ENCODE measurements around the gene MYCBP2. TPM values are rescaled to one million over a fixed set of nuclear protein-coding genes. Genes with fewer than 3 reads are reported as not detected.
"Not testable (repeated sequence)": the region's sequence is repeated elsewhere in the genome, so short reads cannot be mapped to it uniquely, and the experiment has no call there.

The MYCBP2 gene
- total RNA-seq, 1 donor from 2014 or later: 91.6 TPM

DNA sequence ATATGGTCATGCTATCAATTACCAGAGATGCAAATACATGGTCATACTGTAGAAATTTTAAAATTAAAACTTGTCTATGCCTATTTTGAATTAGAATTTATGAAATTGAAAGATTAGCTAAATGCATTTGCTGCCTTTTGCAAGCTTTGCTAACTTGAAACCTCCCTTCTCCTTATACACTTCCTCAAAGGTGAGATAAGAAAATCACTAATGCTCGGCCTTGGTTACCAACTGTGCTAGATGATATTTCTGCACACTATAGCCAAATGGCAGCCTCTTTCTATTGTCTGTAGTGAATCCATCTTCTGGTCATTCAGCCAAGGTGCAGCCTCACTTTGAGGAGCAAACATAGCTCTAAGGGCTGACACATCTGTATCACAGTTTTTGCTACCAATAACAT is 31.1 kb upstream of the MYCBP2 start:
- intact Hi-C loops (cut with DNase I): no loop called here
- H3K36me3 ChIP-seq: no peaks in the 10 kb centered on the region
- ATAC-seq (no peak), DNase-seq (no peak)
- H3K9me3 ChIP-seq: no peaks in the 10 kb centered on the region
- no peaks in the 10 kb centered on the region for H3K27me3 ChIP-seq (ENCODE audit: low read depth)
- TF ChIP-seq, protein P1, sequence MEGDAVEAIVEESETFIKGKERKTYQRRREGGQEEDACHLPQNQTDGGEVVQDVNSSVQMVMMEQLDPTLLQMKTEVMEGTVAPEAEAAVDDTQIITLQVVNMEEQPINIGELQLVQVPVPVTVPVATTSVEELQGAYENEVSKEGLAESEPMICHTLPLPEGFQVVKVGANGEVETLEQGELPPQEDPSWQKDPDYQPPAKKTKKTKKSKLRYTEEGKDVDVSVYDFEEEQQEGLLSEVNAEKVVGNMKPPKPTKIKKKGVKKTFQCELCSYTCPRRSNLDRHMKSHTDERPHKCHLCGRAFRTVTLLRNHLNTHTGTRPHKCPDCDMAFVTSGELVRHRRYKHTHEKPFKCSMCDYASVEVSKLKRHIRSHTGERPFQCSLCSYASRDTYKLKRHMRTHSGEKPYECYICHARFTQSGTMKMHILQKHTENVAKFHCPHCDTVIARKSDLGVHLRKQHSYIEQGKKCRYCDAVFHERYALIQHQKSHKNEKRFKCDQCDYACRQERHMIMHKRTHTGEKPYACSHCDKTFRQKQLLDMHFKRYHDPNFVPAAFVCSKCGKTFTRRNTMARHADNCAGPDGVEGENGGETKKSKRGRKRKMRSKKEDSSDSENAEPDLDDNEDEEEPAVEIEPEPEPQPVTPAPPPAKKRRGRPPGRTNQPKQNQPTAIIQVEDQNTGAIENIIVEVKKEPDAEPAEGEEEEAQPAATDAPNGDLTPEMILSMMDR (IDR thresholded peaks at IDR 0.05): no peak
- H3K4me3 ChIP-seq: no peak overlapping the region
- no peak overlapping the region for H3K27ac ChIP-seq
- H3K4me1 ChIP-seq: no peaks in the 10 kb centered on the region

DNA sequence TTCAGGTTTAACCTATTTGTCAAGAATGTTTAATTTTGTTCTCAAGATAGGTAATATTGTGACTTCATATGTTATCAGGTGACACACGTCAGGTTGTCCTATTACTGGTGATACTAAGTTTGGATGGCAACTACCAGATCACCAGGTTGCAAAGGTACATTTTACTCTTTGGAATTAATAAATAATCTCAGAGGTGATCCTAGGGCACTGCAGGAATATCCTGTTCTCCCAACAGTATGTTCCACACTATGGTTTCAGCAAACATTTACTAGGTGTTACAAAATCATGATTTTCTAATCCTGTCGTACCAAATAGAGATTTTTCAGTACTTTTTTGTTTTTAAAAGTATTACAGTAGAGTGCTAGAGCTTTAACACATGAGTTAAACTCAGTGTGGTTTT is 29.3 kb upstream of the MYCBP2 start:
- H3K27me3 ChIP-seq (ENCODE audit: low read depth): no peaks in the 10 kb centered on the region
- no peak for DNase-seq

DNA sequence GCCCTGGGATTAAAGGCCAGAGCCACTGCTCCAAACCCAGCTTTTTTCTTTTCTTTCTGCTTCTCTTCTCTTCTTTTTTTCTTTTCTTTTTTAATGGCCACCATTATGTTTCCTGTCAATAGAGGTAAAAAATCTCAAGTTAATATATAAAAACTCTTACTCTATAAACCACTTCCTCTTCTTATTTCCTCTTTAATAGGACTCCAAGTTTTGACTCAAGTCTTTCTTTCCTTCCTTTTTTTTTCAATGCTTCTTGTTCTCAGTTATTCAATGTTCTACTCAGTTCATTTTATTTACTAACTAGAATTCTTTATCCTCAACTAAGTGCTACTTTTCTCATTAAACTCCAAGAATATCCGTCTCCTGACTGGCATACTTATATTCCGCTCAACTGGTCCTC is 27.1 kb upstream of the MYCBP2 start:
- no peaks in the 10 kb centered on the region for H3K27me3 ChIP-seq (ENCODE audit: low read depth)
- intact Hi-C loops (cut with DNase I): no loop called here
- no peaks in the 10 kb centered on the region for H3K4me1 ChIP-seq
- no peaks in the 10 kb centered on the region for H3K9me3 ChIP-seq
- DNase-seq (no peak), ATAC-seq (no peak)
- no peak overlapping the region for H3K27ac ChIP-seq
- no peak overlapping the region for H3K4me3 ChIP-seq
- TF ChIP-seq, protein P1 (IDR thresholded peaks at IDR 0.05): no peak
- no peaks in the 10 kb centered on the region for H3K36me3 ChIP-seq

More for the DNA sequence above, 29.3 kb upstream of the MYCBP2 start:
- Histone ChIP-seq H3K9me3 (no peaks in the 10 kb centered on the region), H3K4me1 (no peaks in the 10 kb centered on the region), H3K36me3 (no peaks in the 10 kb centered on the region), H3K27ac (no peak overlapping the region), H3K4me3 (no peak overlapping the region)
- TF ChIP-seq, protein P1 (IDR thresholded peaks at IDR 0.05): no peak
- intact Hi-C loops (cut with DNase I): no loop called here
- ATAC-seq: no peak

- TF ChIP-seq, protein P1 (IDR thresholded peaks at IDR 0.05): no peak
- ATAC-seq: peak in 1 of 2 donors; percentile 60
- Histone ChIP-seq H3K27me3 (ENCODE audit: low read depth) (no peaks in the 10 kb centered on the region), H3K36me3 (no peaks in the 10 kb centered on the region), H3K27ac (no peak overlapping the region), H3K9me3 (no peaks in the 10 kb centered on the region), H3K4me3 (no peak overlapping the region), H3K4me1 (no peaks in the 10 kb centered on the region)
- intact Hi-C loops (cut with DNase I): no loop called here
- no peak for DNase-seq
These were observed 24.4 kb upstream of the MYCBP2 start for GRCh38 chr13:77351315-77351714.

DNA sequence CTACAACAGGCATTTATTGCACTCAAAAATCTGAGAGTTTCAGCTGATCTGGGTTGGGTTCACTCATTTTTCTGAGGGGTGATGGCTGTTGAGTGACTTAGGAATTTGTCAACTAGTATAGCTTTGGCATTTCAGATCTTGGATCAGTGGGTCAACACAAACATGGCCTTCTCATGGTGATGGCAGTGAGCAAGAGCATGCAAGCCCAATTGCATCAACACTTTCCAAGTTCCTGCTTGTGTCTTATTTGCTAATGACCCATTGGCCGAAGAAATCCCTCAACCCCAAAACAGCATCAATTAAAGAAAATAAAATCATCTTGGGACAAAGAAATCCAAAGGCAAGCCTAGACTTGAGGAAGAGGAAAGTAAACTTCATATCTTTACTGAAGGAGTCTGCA is 23.9 kb upstream of the MYCBP2 start:
- Histone ChIP-seq H3K36me3 (no peaks in the 10 kb centered on the region), H3K4me3 (no peak overlapping the region), H3K27me3 (ENCODE audit: low read depth) (no peaks in the 10 kb centered on the region), H3K27ac (no peak overlapping the region), H3K9me3 (no peaks in the 10 kb centered on the region), H3K4me1 (no peaks in the 10 kb centered on the region)
- ATAC-seq (no peak), DNase-seq (no peak)
- TF ChIP-seq, protein P1 (IDR thresholded peaks at IDR 0.05): no peak
- intact Hi-C loops (cut with DNase I): no loop called here

GRCh38 chr13:77349365-77349764 is 22.5 kb upstream of the MYCBP2 start:
- no peak overlapping the region for H3K27ac ChIP-seq
- H3K9me3 ChIP-seq: no peaks in the 10 kb centered on the region
- H3K4me1 ChIP-seq: no peaks in the 10 kb centered on the region
- H3K4me3 ChIP-seq: no peak overlapping the region
- TF ChIP-seq, protein P1 (IDR thresholded peaks at IDR 0.05): no peak
- ATAC-seq (no peak), DNase-seq (no peak)
- no peaks in the 10 kb centered on the region for H3K36me3 ChIP-seq
- intact Hi-C loops (cut with DNase I): no loop called here
- no peaks in the 10 kb centered on the region for H3K27me3 ChIP-seq (ENCODE audit: low read depth)

DNA sequence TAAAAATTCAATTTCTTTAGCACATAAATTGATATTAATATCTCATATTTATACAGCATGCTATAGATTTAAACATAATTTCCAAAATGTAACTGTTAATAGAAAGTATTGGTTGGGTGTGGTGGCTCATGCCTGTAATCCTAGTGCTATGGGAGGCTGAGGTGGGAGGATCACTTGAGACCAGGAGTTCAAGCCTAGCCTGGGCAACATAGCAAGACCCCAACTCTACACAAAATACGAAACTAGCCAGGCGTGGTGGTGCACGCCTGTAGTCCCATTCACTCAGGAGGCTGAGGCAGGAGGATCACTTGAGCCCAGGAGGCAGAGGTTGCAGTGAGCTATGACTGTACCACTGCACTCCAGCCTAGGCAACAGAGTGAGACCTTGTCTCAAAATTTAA is 20.5 kb upstream of the MYCBP2 start:
- H3K36me3 ChIP-seq; H3K9me3 ChIP-seq; H3K27me3 ChIP-seq (ENCODE audit: low read depth); H3K27ac ChIP-seq; H3K4me3 ChIP-seq; ATAC-seq; DNase-seq; H3K4me1 ChIP-seq; intact Hi-C loops (cut with DNase I): not testable (repeated sequence)
